ENCODE measurements around the gene PMPCA. TPM values are rescaled to one million over a fixed set of nuclear protein-coding genes. Genes with fewer than 3 reads are reported as not detected.
"Not testable (repeated sequence)": the region's sequence is repeated elsewhere in the genome, so short reads cannot be mapped to it uniquely, and the experiment has no call there.

The PMPCA gene
- total RNA-seq, 6 experiments from 2014 or later, result 49.6 to 64.9 (median 52.8) TPM

DNA sequence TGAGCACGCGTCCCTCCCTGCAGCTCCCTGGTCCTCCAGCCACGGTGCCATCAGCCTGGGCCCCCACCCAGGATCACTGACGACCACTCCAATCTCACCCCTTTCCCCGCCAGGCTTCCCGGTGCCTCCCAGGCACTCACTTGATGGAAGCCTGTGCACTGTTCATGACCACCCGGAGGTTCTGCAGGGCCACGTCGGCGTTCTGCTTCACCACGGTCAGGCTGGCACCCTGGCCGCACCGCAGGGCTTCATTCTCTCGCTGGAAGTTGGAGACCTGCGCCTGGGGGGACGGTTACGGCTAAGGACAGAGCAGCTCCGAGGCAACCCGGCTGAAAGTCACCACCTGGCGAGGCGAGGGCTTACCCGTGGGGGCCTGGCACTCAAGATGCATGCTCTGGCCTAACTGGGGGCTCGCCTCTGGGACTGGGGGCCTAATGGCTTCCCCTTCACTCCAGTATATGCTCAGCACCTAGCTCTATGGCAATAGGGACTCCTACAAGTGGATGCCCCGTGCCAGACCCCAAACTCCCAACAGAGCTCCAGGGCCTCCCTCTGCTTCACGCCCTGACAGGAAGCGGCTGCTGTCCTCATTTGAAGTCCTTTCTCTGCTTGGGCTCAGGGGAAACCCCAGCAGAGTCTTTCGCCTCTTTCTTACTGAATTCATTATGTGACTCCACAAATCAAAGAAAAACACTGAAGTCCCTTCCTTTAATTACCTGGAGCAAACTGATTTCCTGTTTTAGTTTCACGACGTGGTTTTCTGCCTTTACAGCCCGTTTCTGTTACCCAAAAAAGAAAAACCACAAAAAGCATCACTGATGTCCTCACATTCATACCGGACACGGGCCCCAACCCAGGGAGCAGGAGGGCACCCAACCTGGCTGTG is 6.3 kb upstream of the PMPCA start:
- Histone ChIP-seq H3K4me1 (peaks cover 0 to 11% (median 2%) of the 10 kb centered on the region in 4 donors), H3K4me3 (no peak overlapping the region), H3K9me3 (no peaks in the 10 kb centered on the region), H3K36me3 (peaks cover 0 to 40% (median 11%) of the 10 kb centered on the region in 4 donors), H3K27ac (no peak overlapping the region), H3K27me3 (no peaks in the 10 kb centered on the region)
- intact Hi-C loops (cut with DNase I), result no loop called here
- DNase-seq (no peak), ATAC-seq (no peak)
- WGBS (ENCODE audit: insufficient coverage, low coverage, low lambda C conversion rate, missing lambda C conversion rate), result 80% methylated on average over 15 of the region's 32 CpGs
- TF ChIP-seq, protein P1, sequence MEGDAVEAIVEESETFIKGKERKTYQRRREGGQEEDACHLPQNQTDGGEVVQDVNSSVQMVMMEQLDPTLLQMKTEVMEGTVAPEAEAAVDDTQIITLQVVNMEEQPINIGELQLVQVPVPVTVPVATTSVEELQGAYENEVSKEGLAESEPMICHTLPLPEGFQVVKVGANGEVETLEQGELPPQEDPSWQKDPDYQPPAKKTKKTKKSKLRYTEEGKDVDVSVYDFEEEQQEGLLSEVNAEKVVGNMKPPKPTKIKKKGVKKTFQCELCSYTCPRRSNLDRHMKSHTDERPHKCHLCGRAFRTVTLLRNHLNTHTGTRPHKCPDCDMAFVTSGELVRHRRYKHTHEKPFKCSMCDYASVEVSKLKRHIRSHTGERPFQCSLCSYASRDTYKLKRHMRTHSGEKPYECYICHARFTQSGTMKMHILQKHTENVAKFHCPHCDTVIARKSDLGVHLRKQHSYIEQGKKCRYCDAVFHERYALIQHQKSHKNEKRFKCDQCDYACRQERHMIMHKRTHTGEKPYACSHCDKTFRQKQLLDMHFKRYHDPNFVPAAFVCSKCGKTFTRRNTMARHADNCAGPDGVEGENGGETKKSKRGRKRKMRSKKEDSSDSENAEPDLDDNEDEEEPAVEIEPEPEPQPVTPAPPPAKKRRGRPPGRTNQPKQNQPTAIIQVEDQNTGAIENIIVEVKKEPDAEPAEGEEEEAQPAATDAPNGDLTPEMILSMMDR (IDR thresholded peaks at IDR 0.05), result no peak
- no peak for TF ChIP-seq POLR2A (IDR thresholded peaks at IDR 0.05)

DNA sequence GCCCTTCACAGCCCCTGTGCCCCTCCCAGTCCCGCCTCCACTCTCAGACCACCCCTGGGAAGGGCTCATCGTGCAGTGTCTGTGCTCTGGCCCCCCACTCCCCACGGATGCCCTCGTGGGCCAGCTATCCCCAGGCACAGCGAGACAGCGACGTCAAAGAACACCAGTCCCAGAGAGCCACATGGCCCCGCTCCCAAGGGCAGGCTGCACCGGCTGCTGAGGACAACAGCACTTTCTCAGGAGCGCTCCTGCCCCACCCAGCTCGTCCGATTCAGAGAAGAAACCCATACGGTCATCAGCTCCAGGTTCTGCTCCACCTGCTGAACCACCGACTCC is 5.7 kb upstream of the PMPCA start:
- TF ChIP-seq, protein P1 (IDR thresholded peaks at IDR 0.05), result no peak
- TF ChIP-seq POLR2A (IDR thresholded peaks at IDR 0.05), result no peak
- WGBS (ENCODE audit: insufficient coverage, low coverage, low lambda C conversion rate, missing lambda C conversion rate), result 93% methylated on average over 7 of the region's 14 CpGs
- intact Hi-C loops (cut with DNase I), result no loop called here
- H3K36me3 ChIP-seq, result peaks cover 0 to 40% (median 11%) of the 10 kb centered on the region in 4 donors
- no peak overlapping the region for H3K27ac ChIP-seq
- H3K4me1 ChIP-seq, result peaks cover 0 to 15% (median 5%) of the 10 kb centered on the region in 4 donors
- H3K4me3 ChIP-seq, result no peak overlapping the region
- no peaks in the 10 kb centered on the region for H3K9me3 ChIP-seq
- ATAC-seq (no peak), DNase-seq (no peak)
- no peaks in the 10 kb centered on the region for H3K27me3 ChIP-seq

DNA sequence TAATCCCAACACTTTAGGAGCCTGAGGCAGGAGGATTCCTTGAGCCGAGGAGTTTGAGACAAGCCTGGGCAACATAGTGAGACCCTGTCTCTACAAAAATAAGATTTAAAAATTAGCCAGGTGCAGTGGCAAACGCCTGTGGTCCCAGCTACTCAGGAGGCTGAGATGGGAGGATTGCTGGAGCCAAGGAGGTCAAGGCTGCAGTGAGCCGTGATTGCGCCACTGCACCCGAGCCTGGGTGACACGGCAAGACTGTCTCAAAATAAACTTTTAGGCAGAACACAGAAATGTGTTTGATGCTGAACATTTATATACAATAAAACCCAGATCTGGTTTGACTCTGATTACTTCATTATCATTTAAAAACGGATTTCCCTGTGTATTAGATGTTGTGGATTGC is 5.0 kb upstream of the PMPCA start:
- no peaks in the 10 kb centered on the region for H3K27me3 ChIP-seq
- 55% methylated on average over 4 of the region's 7 CpGs for WGBS (ENCODE audit: insufficient coverage, low coverage, low lambda C conversion rate, missing lambda C conversion rate)
- peaks cover 0 to 12% (median 5%) of the 10 kb centered on the region in 4 donors for H3K4me1 ChIP-seq
- ATAC-seq (no peak), DNase-seq (no peak)
- TF ChIP-seq POLR2A (IDR thresholded peaks at IDR 0.05), result no peak
- TF ChIP-seq, protein P1 (IDR thresholded peaks at IDR 0.05), result no peak
- H3K4me3 ChIP-seq, result no peak overlapping the region
- intact Hi-C loops (cut with DNase I), result no loop called here
- peaks cover 0 to 40% (median 11%) of the 10 kb centered on the region in 4 donors for H3K36me3 ChIP-seq
- H3K27ac ChIP-seq, result no peak overlapping the region
- no peaks in the 10 kb centered on the region for H3K9me3 ChIP-seq

DNA sequence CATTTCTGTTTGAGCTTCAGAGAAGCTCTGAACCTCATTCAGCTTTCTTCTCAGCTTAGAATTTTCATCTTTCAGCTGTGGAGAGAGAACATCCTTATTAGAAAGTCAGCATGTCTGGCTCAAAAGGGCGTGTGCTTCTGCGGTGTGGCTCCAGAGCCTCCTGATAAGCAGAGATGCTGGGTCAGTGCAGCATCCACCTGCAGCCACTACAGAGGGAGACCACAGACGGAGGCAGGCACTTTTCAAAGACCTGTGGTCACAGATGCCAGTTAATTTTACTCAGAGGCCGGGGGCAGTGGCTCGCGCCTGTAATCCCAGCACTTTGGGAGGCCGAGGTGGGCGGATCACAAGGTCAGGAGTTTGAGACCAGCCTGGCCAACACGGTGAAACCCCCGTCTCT is 4.6 kb upstream of the PMPCA start:
- intact Hi-C loops (cut with DNase I); H3K4me3 ChIP-seq; H3K27me3 ChIP-seq; DNase-seq; H3K4me1 ChIP-seq; H3K9me3 ChIP-seq; H3K27ac ChIP-seq; ATAC-seq: not testable (repeated sequence)
- H3K36me3 ChIP-seq, result peaks cover 0 to 40% (median 11%) of the 10 kb centered on the region in 4 donors
- 77% methylated on average over 6 of the region's 10 CpGs for WGBS (ENCODE audit: insufficient coverage, low coverage, low lambda C conversion rate, missing lambda C conversion rate)

DNA sequence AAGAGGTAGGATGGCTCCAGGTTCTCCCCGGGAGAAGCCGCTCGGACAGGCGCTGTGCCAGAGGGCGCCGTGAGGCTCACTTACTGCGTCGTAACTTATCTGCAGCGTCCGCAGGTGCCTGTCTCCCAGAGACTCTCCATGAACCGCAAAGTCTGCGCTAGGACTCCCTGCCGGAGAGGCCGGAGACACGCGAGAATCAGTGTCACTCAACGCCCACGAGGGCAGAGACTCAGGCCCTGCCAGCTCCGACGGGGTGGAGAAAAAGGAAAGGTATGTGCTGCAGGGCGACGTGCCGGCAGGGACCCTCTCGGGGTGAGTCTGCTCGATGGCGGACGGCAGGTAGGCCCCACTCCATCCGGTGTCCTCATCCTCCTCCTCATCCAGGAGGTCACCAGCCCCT is 3.4 kb upstream of the PMPCA start:
- H3K27me3 ChIP-seq; H3K27ac ChIP-seq; DNase-seq; intact Hi-C loops (cut with DNase I); H3K9me3 ChIP-seq; ATAC-seq; H3K4me3 ChIP-seq: not testable (repeated sequence)
- H3K36me3 ChIP-seq, result peaks cover 0 to 36% (median 11%) of the 10 kb centered on the region in 4 donors
- H3K4me1 ChIP-seq, result peaks cover 0 to 19% (median 8%) of the 10 kb centered on the region in 4 donors
- WGBS (ENCODE audit: insufficient coverage, low coverage, low lambda C conversion rate, missing lambda C conversion rate), result no CpG with 5 or more reads among the region's 28 CpGs
